Naive B cell (primary cell): ENCODE measurements around the gene PPFIA2. TPM values are rescaled to one million over a fixed set of nuclear protein-coding genes. Genes with fewer than 3 reads are reported as not detected.

Experiments
- ATAC-seq, 2 donors: fragments of 150-1000 bp; cut with Tn5 transposase; 2 replicates each; pipeline ENCODE4 v1.10.0; 2021; ENCODE audit warnings: low read depth in 2 of 2, mild to moderate bottlenecking in 2 of 2, moderate library complexity in 2 of 2
- DNase-seq: peaks from one replicate; pipeline ENCODE4 v3.0.0; 2022
- H3K27ac Mint-ChIP-seq, 6 donors: one replicate each; pipeline ENCODE4 v1.8.0; 2020 to 2022; ENCODE audit warnings: mild to moderate bottlenecking in 6 of 6, mixed read lengths in 6 of 6, moderate library complexity in 5 of 6, inconsistent platforms in 2 of 6
- H3K27me3 Mint-ChIP-seq, 3 donors: one replicate each; pipeline ENCODE4 v1.8.0; 2021 to 2022; ENCODE audit warnings: mixed read lengths in 3 of 3, mild to moderate bottlenecking in 1 of 3
- H3K36me3 Mint-ChIP-seq, 2 donors: one replicate each; pipeline ENCODE4 v1.8.0; 2020 to 2022; ENCODE audit warnings: mixed read lengths in 2 of 2, inconsistent platforms in 1 of 2, mild to moderate bottlenecking in 1 of 2
- H3K4me1 Mint-ChIP-seq, 3 donors: one replicate each; pipeline ENCODE4 v1.8.0; 2020 to 2022; ENCODE audit warnings: mixed read lengths in 3 of 3, inconsistent platforms in 1 of 3, mild to moderate bottlenecking in 1 of 3, moderate library complexity in 1 of 3
- H3K4me3 Mint-ChIP-seq, 8 donors: one replicate each; pipeline ENCODE4 v1.8.0; 2020 to 2022; ENCODE audit warnings: mild to moderate bottlenecking in 8 of 8, mixed read lengths in 8 of 8, moderate library complexity in 8 of 8, inconsistent platforms in 2 of 8
- H3K9me3 Mint-ChIP-seq, 7 donors: one replicate each; pipeline ENCODE4 v1.8.0; 2020 to 2022; ENCODE audit warnings: mixed read lengths in 7 of 7, mild to moderate bottlenecking in 5 of 7, inconsistent platforms in 2 of 7, moderate library complexity in 1 of 7
- polyA plus RNA-seq, 6 donors: library from polyadenylated mRNA; unstranded; fragments of 300-500 nt; fragmentation: Illumina TruSeq; gene quantifications; one replicate each; pipeline ENCODE4 v1.2.3, GENCODE V29; 2021; ENCODE audit warnings: low read depth in 6 of 6

Gene PPFIA2
- polyA plus RNA-seq, 6 donors from 2014 or later: not detected

DNA sequence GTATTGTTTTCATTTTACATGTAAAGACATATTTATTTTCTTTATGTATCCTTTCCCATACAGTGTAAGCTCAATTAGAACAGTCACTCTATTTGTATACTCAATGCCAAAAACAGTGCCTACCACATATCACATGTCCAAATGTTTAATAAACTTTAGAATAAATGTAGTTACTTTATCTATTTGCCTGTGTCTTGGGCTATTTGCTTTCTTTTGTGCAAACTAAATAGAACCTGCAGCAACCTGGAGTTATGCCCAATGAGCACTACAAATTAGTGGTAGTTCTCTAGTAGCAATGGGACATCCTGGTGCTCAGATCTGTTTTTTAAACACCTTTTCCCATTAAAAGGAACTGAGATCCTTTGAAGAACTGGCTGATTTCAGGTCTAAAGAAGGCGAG is 186.7 kb downstream of the PPFIA2 start:
- no peak for DNase-seq
- Mint-ChIP-seq H3K4me3 (no peak overlapping the region), H3K4me1 (no peaks in the 10 kb centered on the region), H3K27me3 (no peaks in the 10 kb centered on the region), H3K36me3 (no peaks in the 10 kb centered on the region), H3K27ac (no peak overlapping the region), H3K9me3 (peaks cover 0 to 8% (median 0%) of the 10 kb centered on the region in 7 donors)
- ATAC-seq: no peak

- no peak overlapping the region for H3K27ac Mint-ChIP-seq
- H3K9me3 Mint-ChIP-seq: peaks cover 0 to 8% (median 0%) of the 10 kb centered on the region in 7 donors
- DNase-seq: no peak
- no peak overlapping the region for H3K4me3 Mint-ChIP-seq
- H3K36me3 Mint-ChIP-seq: no peaks in the 10 kb centered on the region
- no peaks in the 10 kb centered on the region for H3K27me3 Mint-ChIP-seq
- ATAC-seq: no peak
- no peaks in the 10 kb centered on the region for H3K4me1 Mint-ChIP-seq
Measured at GRCh38 chr12:81570234-81570633, 188.9 kb downstream of the PPFIA2 start.

DNA sequence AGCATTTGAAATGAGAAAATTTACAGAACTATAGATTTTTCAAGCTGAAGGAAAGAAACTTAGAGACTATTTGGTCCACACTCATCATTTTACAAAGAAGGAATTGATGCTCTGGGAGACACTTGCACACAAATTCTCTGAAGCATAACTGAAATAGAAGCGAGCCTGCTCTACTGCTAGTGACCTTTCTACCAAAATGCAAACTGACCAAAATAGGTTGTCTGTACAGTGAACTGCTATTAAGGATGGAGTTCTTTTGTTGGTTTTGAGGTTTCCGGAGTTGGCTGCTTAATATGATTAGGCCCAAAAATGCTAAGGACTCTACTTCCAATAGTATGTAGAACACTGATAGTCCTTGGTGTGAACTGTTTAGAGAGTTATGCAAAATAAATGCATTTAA is 194.9 kb downstream of the PPFIA2 start:
- H3K36me3 Mint-ChIP-seq: no peaks in the 10 kb centered on the region
- no peaks in the 10 kb centered on the region for H3K4me1 Mint-ChIP-seq
- H3K27me3 Mint-ChIP-seq: no peaks in the 10 kb centered on the region
- H3K4me3 Mint-ChIP-seq: no peak overlapping the region
- DNase-seq (no peak), ATAC-seq (no peak)
- H3K27ac Mint-ChIP-seq: no peak overlapping the region
- peaks cover 0 to 4% (median 0%) of the 10 kb centered on the region in 7 donors for H3K9me3 Mint-ChIP-seq

DNA sequence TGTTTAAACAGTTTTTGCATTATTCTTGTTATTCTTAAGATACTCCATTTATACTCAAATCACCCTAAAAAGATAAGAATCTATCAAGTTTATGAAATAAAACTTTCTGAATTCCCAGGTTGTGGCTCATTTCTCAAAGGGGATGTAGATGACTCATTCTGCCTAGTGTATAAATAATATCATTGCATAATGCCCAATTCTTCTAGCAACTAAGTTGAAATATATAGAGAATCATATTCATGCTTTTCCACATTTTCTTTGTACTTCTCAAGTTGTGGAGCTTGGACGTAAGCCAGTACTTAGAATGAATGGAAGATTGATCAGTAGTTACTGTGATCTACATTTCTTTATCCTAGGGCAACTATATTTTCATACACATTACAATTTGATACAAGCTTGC is 201.1 kb downstream of the PPFIA2 start:
- H3K27ac Mint-ChIP-seq: no peak overlapping the region
- H3K9me3 Mint-ChIP-seq: peaks cover 0 to 8% (median 0%) of the 10 kb centered on the region in 7 donors
- DNase-seq (no peak), ATAC-seq (no peak)
- H3K4me3 Mint-ChIP-seq: no peak overlapping the region
- no peaks in the 10 kb centered on the region for H3K27me3 Mint-ChIP-seq
- H3K36me3 Mint-ChIP-seq: no peaks in the 10 kb centered on the region
- H3K4me1 Mint-ChIP-seq: no peaks in the 10 kb centered on the region

- ATAC-seq: no peak
- DNase-seq: no peak
- Mint-ChIP-seq H3K27ac (no peak overlapping the region), H3K4me1 (no peaks in the 10 kb centered on the region), H3K9me3 (peaks cover 0 to 5% (median 0%) of the 10 kb centered on the region in 7 donors), H3K36me3 (no peaks in the 10 kb centered on the region), H3K4me3 (no peak overlapping the region), H3K27me3 (no peaks in the 10 kb centered on the region)
Measured at GRCh38 chr12:81546811-81547210, 212.3 kb downstream of the PPFIA2 start.

DNA sequence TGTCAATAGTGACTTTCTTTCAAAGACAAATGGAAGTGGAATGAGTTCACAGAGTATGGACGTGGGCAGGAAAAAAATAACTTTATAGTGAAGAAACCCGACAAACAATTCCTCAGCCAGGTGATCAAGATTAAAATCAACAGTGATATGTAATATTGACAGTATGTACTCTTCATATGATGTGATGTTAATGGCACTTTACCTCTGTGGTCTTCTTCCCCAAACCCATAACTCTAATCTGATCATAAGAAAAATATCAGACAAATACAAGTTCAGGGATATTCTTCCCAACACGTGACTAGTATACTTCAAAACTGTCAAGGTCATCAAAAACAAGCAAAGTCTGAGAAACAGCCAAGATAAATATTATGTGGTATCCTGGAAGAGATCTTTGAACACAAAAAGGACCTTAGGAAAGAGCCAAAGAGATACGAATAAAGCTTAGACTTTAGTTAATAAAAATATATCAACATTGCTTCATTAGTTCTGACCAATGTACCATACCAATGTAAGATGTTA is 215.5 kb downstream of the PPFIA2 start:
- H3K4me1 Mint-ChIP-seq: no peaks in the 10 kb centered on the region
- no peak overlapping the region for H3K4me3 Mint-ChIP-seq
- peaks cover 0 to 4% (median 0%) of the 10 kb centered on the region in 3 donors for H3K27me3 Mint-ChIP-seq
- DNase-seq (no peak), ATAC-seq (no peak)
- H3K27ac Mint-ChIP-seq: no peak overlapping the region
- H3K9me3 Mint-ChIP-seq: peaks cover 0 to 4% (median 0%) of the 10 kb centered on the region in 7 donors
- H3K36me3 Mint-ChIP-seq: no peaks in the 10 kb centered on the region

DNA sequence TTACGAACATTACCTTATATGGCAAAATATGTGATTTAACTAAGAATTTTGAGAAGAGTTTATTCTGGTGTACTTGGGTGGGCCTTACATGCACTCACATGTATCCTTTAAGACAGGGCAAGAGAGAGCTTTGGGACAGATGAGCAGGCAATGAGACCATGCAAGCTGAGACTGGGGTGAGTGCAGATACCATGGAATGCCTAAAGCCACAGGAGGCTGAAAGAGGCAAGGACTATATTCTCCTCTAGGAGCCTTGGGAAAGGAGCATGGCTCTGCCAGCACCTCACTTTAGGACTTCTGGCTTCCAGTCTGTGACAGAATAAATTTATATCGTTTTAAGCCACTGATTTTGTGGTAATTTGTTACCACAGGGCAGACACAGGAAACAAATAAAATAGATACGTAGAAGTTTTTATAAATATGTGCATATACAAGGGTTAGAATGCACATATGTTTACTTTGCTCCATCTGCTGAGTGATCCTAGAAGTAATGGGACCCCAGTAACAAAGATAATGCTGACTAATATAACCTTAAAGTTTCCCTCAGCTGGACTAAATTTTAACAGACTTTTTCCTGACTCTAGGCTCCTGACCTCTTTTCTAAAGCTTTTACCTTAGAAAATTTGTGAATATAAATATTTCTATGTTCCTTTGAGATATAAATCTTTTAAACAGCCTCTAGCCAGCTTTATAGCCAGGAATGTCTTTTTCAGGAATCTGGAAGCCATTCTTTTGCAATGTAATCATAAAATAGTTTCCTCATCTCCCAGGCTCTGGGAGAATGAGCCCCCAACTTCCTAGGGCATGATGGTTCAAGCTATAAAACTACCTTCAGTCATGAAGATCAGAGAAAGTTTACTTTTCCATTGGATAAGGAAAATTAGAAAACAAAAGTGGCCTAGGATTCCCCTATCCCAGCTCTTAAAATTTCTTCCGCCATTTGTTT is 216.8 kb downstream of the PPFIA2 start:
- Mint-ChIP-seq H3K27me3 (peaks cover 0 to 4% (median 0%) of the 10 kb centered on the region in 3 donors), H3K27ac (no peak overlapping the region), H3K9me3 (peaks cover 0 to 8% (median 0%) of the 10 kb centered on the region in 7 donors), H3K36me3 (no peaks in the 10 kb centered on the region), H3K4me1 (no peaks in the 10 kb centered on the region), H3K4me3 (no peak overlapping the region)
- DNase-seq (no peak), ATAC-seq (no peak)

DNA sequence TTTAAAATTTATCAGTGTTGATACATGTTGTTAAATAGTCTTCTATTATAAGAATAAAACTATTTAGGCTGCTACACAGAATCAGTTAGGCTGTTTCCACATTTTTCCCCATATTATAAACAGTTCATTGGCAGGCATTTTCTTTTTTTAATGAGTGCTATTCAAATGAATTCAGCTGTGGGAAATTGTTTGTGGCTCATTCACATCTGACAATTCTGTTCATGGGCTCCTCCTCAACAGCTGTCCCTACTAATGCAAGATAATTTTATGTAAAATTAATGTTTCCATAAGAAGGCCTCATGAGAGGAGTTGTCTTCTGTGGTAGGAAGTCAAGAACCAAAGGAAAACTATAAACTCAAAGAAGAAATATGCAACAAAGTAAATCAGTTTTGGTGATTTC is 218.0 kb downstream of the PPFIA2 start:
- H3K27ac Mint-ChIP-seq: no peak overlapping the region
- H3K9me3 Mint-ChIP-seq: peaks cover 0 to 8% (median 0%) of the 10 kb centered on the region in 7 donors
- H3K4me3 Mint-ChIP-seq: no peak overlapping the region
- DNase-seq (no peak), ATAC-seq (no peak)
- H3K4me1 Mint-ChIP-seq: no peaks in the 10 kb centered on the region
- peaks cover 0 to 4% (median 0%) of the 10 kb centered on the region in 3 donors for H3K27me3 Mint-ChIP-seq
- no peaks in the 10 kb centered on the region for H3K36me3 Mint-ChIP-seq

DNA sequence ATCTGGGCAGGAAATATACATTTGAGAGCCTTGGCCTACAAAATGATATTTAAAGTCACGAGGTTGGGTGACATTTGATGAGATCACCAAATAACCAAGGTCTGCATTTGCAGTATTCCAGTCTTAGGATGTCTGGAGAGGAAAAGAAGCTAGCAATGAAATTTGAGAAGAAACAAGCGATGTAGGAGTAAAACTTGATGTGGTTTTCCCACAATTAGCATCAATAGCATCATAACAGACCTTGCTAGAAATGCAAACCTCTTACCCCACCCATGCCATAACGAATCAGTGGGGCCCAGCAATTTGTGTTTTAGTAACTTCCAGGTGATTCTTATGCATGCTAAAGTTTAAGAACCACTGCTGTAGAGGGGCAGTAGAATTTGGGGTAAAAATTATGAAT is 219.9 kb downstream of the PPFIA2 start:
- Mint-ChIP-seq H3K27ac (no peak overlapping the region), H3K4me1 (no peaks in the 10 kb centered on the region), H3K4me3 (no peak overlapping the region), H3K9me3 (peaks cover 0 to 8% (median 0%) of the 10 kb centered on the region in 7 donors), H3K27me3 (peaks cover 0 to 4% (median 0%) of the 10 kb centered on the region in 3 donors), H3K36me3 (no peaks in the 10 kb centered on the region)
- no peak for ATAC-seq
- no peak for DNase-seq

DNA sequence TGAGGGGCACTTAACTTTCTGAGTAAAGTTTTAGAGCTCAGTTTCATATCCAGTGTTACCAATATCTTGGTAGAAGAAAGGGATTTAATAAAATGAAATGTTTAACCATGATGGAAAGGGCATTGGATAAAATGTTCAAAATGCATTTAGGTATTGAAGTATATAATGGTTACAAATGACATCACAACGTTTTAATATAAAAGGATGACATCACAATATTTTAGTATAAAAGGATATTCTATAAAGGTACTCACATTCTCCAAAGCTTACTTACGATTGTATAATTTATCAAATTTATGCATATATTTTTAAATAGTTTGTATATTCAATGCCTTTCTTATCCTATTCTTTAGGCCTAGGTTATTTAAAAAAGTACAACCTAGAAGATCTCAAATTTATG is 226.1 kb downstream of the PPFIA2 start:
- Mint-ChIP-seq H3K9me3 (peaks cover 0 to 12% (median 0%) of the 10 kb centered on the region in 7 donors), H3K4me1 (no peaks in the 10 kb centered on the region), H3K4me3 (no peak overlapping the region), H3K27ac (no peak overlapping the region), H3K27me3 (no peaks in the 10 kb centered on the region), H3K36me3 (no peaks in the 10 kb centered on the region)
- no peak for ATAC-seq
- DNase-seq: no peak

DNA sequence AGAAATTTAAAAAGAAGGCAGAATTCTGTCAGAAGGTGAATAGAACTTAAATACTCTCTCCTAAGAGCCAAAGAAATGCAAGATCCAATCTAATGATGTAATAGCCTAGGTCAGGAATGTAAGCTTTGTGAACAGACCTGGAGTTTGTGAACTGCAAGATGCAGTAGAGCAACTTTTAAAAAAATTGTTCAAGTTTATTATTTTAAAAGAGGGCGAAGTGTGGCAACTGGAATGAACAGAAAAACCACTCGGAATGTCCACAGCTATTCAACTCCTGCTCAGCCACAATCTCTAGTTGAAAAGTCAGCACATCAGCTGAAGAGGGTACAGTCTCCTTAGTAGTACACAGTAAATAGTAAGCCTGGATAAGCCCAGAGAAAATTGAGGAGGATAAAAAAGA is 228.8 kb downstream of the PPFIA2 start:
- no peak overlapping the region for H3K27ac Mint-ChIP-seq
- H3K9me3 Mint-ChIP-seq: peaks cover 0 to 12% (median 0%) of the 10 kb centered on the region in 7 donors
- no peaks in the 10 kb centered on the region for H3K27me3 Mint-ChIP-seq
- no peak for DNase-seq
- no peaks in the 10 kb centered on the region for H3K36me3 Mint-ChIP-seq
- no peak overlapping the region for H3K4me3 Mint-ChIP-seq
- H3K4me1 Mint-ChIP-seq: no peaks in the 10 kb centered on the region
- no peak for ATAC-seq

DNA sequence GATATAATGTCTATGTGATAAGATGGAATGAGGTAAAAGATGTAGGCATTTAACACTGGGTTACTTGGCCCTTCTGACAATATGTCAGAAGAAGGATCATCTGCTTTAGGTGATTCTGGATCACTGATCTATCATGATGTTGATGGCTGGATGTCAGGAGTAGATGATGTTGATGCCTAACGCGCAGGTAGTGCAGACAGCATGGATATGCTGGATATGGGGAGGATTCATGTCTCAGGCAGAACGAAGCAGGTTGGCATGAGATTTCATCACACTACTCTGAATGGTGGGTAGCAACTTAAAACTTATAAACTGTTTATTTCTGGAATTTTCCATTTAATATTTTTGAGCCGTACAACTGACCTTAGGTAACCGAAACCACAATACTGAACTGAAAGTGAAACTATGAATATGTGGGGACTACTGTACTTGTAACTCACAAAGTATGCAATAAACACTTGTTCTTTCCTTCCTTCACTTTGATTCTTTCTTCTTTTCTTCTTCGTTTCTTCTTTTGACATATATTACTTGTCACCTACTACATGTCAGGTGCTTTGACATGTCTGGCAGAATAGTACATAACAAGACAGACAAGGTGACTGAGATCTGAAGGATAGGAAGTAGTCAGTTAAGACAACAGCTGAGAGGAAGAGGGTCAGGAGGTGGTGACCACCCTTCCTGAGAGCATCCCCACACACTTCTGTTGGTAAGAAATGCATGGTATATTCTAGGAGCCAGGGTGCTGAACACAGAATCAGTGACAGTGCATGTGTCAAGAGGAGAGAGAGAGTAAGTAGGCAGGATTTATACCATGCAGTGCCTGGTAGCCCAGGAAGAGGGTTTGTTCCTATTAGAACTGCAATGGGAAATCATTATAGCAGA is 238.8 kb downstream of the PPFIA2 start:
- no peak for ATAC-seq
- no peaks in the 10 kb centered on the region for H3K27me3 Mint-ChIP-seq
- H3K9me3 Mint-ChIP-seq: peaks cover 0 to 8% (median 4%) of the 10 kb centered on the region in 7 donors
- DNase-seq: no peak
- no peak overlapping the region for H3K4me3 Mint-ChIP-seq
- H3K4me1 Mint-ChIP-seq: peaks cover 2 to 4% (median 3%) of the 10 kb centered on the region in 3 donors
- H3K27ac Mint-ChIP-seq: no peak overlapping the region
- H3K36me3 Mint-ChIP-seq: no peaks in the 10 kb centered on the region

DNA sequence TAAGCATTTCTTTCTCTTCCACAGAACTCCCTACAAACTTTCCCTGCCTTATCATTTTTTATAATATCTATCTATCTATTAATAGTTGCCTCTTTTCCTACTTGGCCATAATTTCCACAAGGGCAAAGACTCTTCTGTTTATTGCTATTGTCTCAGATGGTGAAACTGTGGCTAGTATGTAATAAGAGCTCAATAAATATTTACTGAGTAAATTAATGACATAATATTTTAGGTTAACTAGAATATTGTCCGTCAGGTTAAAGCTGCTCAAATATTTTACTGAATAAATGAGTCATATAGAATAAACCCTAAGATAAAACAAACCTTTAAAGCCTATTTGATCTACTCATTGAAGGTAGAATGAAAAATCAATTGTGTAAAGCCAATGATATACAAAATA is 240.5 kb downstream of the PPFIA2 start:
- no peak for ATAC-seq
- peaks cover 1 to 7% (median 4%) of the 10 kb centered on the region in 7 donors for H3K9me3 Mint-ChIP-seq
- H3K27ac Mint-ChIP-seq: no peak overlapping the region
- no peaks in the 10 kb centered on the region for H3K36me3 Mint-ChIP-seq
- no peaks in the 10 kb centered on the region for H3K27me3 Mint-ChIP-seq
- no peak overlapping the region for H3K4me3 Mint-ChIP-seq
- H3K4me1 Mint-ChIP-seq: peaks cover 2 to 4% (median 3%) of the 10 kb centered on the region in 3 donors
- no peak for DNase-seq
